ENCODE results near the gene UGP2.
"Not testable (repeated sequence)": the region's sequence is repeated elsewhere in the genome, so short reads cannot be mapped to it uniquely, and the experiment has no call there.

UGP2 gene

DNA sequence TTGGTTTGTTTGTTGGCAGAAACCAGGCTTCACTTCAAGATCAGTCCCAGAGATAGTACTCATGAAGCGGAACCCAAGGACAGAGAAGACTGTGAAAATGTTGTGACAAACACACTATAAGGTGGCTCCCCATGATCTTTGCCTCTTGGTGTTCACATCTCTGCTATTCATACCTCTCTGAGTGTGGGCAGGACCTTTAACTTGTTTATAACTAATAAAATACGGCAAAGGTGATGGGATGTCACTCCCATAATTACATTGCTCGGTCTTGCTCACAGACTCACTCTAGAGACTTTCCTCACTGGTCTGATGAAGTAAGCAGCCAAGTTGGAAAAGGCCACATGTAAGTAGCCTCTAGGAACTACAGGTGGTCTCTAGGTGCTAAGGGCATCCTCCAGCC is 30.6 kb upstream of the UGP2 start:
- DNase-seq (ENCODE audit: low read depth), result no peak
- TF ChIP-seq, protein P1, sequence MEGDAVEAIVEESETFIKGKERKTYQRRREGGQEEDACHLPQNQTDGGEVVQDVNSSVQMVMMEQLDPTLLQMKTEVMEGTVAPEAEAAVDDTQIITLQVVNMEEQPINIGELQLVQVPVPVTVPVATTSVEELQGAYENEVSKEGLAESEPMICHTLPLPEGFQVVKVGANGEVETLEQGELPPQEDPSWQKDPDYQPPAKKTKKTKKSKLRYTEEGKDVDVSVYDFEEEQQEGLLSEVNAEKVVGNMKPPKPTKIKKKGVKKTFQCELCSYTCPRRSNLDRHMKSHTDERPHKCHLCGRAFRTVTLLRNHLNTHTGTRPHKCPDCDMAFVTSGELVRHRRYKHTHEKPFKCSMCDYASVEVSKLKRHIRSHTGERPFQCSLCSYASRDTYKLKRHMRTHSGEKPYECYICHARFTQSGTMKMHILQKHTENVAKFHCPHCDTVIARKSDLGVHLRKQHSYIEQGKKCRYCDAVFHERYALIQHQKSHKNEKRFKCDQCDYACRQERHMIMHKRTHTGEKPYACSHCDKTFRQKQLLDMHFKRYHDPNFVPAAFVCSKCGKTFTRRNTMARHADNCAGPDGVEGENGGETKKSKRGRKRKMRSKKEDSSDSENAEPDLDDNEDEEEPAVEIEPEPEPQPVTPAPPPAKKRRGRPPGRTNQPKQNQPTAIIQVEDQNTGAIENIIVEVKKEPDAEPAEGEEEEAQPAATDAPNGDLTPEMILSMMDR (IDR thresholded peaks at IDR 0.05; ENCODE audit: low read length, missing control alignments), result no peak
- H3K4me3 ChIP-seq (replicated peaks; ENCODE audit: low read depth, low read length), result no peak overlapping the region

DNA sequence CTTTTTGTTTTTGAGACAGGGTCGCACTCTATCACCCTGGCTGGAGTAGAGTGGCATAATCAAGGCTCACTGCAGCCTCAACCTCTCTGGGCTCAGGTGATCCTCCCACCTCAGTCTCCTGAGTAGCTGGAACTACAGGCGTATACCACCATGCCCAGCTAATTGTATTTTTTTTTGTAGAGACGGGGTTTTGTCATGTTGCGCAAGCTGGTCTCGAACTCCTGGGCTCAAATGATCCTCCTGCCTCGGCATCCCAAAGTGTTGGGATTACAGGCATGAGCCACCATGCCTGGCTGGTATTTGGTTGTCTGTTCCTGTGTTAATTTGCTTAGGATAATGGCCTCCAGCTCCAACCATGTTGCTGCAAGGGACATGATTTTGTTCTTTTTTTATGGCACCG is 29.8 kb upstream of the UGP2 start:
- not testable (repeated sequence) for DNase-seq (ENCODE audit: low read depth)

DNA sequence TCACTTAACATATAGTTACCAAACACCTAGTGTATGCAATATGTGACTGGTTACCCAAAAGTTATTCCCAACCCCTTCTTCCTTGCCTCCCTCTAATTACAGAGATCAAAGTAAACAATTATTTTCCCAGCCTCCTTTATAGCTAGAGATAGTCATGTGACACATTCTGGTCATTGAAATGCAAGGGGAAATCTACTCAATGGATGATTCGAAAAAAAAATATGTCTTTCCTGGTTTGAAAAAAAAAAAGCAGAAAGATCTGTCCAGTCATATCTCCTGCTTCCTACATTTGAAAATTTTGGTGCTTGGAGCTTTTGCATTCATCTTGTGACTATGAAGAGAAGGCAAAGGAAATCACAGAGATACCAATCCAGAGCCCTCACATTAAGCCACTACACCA is 27.6 kb upstream of the UGP2 start:
- no peak overlapping the region for H3K4me3 ChIP-seq (replicated peaks; ENCODE audit: low read depth, low read length)
- TF ChIP-seq, protein P1 (IDR thresholded peaks at IDR 0.05; ENCODE audit: low read length, missing control alignments), result no peak
- DNase-seq (ENCODE audit: low read depth), result peak; percentile 14

More for the DNA sequence above, 29.8 kb upstream of the UGP2 start:
- not testable (repeated sequence) for H3K4me3 ChIP-seq (replicated peaks; ENCODE audit: low read depth, low read length)

DNA sequence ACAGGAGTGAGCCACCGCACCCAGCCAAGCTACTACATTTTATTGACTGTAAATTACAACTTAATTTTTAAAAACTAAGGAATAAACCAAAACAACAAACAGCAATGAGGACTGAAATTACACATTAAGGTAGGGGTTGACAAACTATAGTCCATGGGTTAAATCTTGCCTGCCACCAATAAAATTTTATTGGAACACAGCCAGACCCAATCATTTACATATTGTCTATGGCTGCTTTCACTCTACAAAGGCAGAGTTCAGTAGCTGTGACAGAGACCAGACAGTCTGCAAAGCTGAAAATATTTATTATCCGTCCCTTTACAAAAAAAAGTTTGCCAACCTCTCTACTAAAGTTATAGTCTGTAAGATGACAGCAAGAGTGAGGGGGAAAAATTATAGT is 24.3 kb upstream of the UGP2 start:
- no peak overlapping the region for H3K4me3 ChIP-seq (replicated peaks; ENCODE audit: low read depth, low read length)
- TF ChIP-seq, protein P1 (IDR thresholded peaks at IDR 0.05; ENCODE audit: low read length, missing control alignments), result no peak
- no peak for DNase-seq (ENCODE audit: low read depth)

DNA sequence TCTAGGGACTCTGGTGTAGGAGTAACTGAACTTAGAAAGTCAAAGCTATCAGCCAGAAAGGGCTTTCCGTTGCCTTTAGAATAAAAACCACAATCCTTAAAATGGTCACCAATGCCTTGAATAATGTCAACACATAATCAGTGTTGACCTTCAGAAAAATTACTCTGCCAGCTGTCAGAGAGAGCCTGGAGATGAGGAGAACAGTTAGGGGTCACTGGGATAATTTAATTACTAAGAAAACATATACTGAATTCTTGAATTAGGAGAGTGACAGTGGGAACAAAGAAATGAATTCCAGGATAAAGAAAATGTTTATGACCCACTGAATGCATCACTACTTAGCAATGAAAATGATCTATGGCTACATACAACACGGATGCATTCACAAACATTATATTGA is 23.4 kb upstream of the UGP2 start:
- H3K4me3 ChIP-seq (replicated peaks; ENCODE audit: low read depth, low read length), result no peak overlapping the region
- TF ChIP-seq, protein P1 (IDR thresholded peaks at IDR 0.05; ENCODE audit: low read length, missing control alignments), result no peak
- no peak for DNase-seq (ENCODE audit: low read depth)

DNA sequence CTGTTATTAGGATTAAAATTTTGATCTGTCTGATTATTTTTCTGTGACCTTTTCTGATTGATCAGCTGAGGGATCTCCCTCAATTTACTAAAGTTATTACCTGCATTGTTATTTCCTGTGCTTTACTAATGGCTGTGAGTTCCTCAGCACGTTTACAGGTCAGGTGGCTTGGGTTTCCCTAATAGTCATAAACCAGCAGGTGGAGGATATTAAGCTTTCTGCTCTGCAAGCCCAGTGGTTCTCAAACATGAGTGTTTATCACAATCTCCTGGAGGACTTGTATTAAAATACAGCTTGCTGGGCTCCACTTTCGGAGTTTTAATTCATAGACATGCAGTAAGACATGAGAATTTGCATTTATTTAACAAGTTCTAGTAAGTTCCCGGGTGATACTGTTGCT is 22.4 kb upstream of the UGP2 start:
- H3K4me3 ChIP-seq (replicated peaks; ENCODE audit: low read depth, low read length), result no peak overlapping the region
- TF ChIP-seq, protein P1 (IDR thresholded peaks at IDR 0.05; ENCODE audit: low read length, missing control alignments), result no peak
- DNase-seq (ENCODE audit: low read depth), result no peak

DNA sequence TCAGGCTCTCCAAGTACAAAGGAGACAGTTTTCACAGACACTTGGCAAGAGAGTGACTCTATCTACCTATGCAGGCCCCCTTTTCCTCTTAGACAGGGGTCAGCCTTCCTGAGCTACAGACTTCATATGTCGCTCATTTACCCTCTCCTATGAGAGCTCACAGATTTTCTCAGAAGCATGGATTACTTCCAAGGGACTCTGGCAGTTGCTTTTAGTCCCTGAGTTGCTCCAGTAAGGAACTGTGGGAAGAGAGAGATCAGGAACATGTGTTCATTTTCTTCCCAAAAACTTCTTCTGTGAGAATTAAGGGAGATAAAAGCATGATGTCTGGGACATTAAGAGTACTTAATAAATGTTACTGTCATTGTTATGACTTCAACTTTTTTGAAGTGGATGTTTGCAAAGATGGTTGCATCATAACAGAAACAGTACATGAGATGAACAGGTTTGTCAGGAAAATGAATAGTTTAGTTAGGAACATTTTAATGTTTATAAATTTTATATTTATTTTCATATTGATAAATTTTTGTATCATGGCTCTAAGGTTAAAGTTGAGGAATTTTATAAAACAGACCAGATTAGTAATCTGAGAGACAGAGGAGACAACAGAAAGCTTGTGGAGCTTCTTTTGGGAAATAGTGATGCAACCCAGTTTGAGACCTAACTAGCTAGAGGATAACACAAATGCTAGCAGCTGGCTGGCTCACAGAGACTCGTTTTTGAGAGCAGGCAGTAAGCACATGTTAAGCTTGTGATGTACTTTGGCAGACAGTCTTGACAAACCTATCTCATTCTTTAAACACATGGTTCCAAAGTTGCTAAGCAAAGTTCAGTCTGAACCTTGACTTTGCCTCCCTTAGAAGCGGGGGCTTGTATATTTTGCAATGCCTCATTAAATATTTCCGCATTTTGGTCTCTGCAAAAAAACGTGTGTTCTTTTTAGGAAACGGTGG is 21.7 kb upstream of the UGP2 start:
- no peak overlapping the region for H3K4me3 ChIP-seq (replicated peaks; ENCODE audit: low read depth, low read length)
- DNase-seq (ENCODE audit: low read depth), result peak; percentile 52
- TF ChIP-seq, protein P1 (IDR thresholded peaks at IDR 0.05; ENCODE audit: low read length, missing control alignments), result no peak
